Cardiac muscle cell (in vitro differentiated cells and primary cell): ENCODE measurements around the gene EXOC4. TPM values are rescaled to one million over a fixed set of nuclear protein-coding genes. Genes with fewer than 3 reads are reported as not detected.

Experiments
- DNase-seq, 2 donors: peaks; one replicate each; pipeline versions ENCODE4 v3.0.0 to v3.0.0-alpha.2; 2010 to 2017; ENCODE audit warnings: low read depth in 1 of 2, low spot score in 1 of 2
- H3K27ac ChIP-seq: fragments of 200-600 bp; sonication (generic); 2 replicates; pipeline ENCODE4 v1.5.1; 2016
- H3K27me3 ChIP-seq: fragments of 200-600 bp; sonication (generic); 2 replicates; pipeline ENCODE4 v1.6.0; 2016; ENCODE audit warnings: control low read depth
- H3K36me3 ChIP-seq: fragments of 200-600 bp; sonication (generic); 2 replicates; pipeline ENCODE4 v1.5.1; 2016; ENCODE audit warnings: control low read depth
- H3K4me1 ChIP-seq: fragments of 200-600 bp; sonication (generic); 2 replicates; pipeline ENCODE4 v1.8.1; 2017; ENCODE audit warnings: low read depth, mild to moderate bottlenecking, mixed run types
- H3K4me3 ChIP-seq: fragments of 200-600 bp; sonication (generic); 2 replicates; pipeline ENCODE4 v1.5.1; 2016; ENCODE audit warnings: mild to moderate bottlenecking
- H3K9me3 ChIP-seq: fragments of 200-600 bp; sonication (generic); 2 replicates; pipeline ENCODE4 v1.5.1; 2017; ENCODE audit warnings: low read depth, mild to moderate bottlenecking, control low read depth
- polyA plus RNA-seq: library from polyadenylated mRNA; unstranded; fragments of >200 nt; fragmentation: Nextera tagmentation; extraction: Ambion mirVana; gene quantifications from 2 replicates; pipeline ENCODE4 v1.2.1, GENCODE V29; 2016
- total RNA-seq: library from RNA; depleted of rRNA; stranded (reverse); fragments of >200 nt; gene quantifications from 2 replicates; pipeline ENCODE4 v1.2.3, GENCODE V29; 2016
- TF ChIP-seq, protein P1 (sequence below): IDR thresholded peaks from 2 replicates; pipeline ENCODE4 v1.5.1; 2012; ENCODE audit warnings: low read depth, mild to moderate bottlenecking, low read length

Gene EXOC4
- total and polyA plus RNA-seq, 2 experiments from 2014 or later, result 33.6 to 46.0 TPM

DNA sequence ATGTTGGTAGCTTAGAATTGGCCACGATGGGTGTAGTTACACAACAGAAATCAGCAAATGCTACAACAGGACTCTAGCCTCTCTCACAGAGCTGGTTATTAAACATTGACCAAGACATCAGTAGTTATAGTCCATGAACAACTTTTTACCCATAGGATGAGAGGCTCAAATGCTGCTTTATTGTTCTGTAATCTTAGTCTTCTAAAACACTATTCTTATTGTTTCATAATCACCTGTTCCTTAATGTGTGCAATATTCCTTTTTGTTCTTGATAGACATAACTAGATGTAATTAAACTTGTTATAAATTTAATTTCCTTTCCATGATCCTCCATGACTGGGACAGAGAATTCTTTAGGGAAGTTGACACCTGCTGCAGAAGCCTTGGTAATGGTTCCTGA is 356.9 kb downstream of the EXOC4 start:
- no peak overlapping the region for H3K27ac ChIP-seq
- H3K36me3 ChIP-seq, result no peaks in the 10 kb centered on the region
- TF ChIP-seq, protein P1, sequence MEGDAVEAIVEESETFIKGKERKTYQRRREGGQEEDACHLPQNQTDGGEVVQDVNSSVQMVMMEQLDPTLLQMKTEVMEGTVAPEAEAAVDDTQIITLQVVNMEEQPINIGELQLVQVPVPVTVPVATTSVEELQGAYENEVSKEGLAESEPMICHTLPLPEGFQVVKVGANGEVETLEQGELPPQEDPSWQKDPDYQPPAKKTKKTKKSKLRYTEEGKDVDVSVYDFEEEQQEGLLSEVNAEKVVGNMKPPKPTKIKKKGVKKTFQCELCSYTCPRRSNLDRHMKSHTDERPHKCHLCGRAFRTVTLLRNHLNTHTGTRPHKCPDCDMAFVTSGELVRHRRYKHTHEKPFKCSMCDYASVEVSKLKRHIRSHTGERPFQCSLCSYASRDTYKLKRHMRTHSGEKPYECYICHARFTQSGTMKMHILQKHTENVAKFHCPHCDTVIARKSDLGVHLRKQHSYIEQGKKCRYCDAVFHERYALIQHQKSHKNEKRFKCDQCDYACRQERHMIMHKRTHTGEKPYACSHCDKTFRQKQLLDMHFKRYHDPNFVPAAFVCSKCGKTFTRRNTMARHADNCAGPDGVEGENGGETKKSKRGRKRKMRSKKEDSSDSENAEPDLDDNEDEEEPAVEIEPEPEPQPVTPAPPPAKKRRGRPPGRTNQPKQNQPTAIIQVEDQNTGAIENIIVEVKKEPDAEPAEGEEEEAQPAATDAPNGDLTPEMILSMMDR, result no peak
- DNase-seq, result no peak
- no peaks in the 10 kb centered on the region for H3K4me1 ChIP-seq
- no peaks in the 10 kb centered on the region for H3K9me3 ChIP-seq
- no peaks in the 10 kb centered on the region for H3K27me3 ChIP-seq
- H3K4me3 ChIP-seq, result no peak overlapping the region

DNA sequence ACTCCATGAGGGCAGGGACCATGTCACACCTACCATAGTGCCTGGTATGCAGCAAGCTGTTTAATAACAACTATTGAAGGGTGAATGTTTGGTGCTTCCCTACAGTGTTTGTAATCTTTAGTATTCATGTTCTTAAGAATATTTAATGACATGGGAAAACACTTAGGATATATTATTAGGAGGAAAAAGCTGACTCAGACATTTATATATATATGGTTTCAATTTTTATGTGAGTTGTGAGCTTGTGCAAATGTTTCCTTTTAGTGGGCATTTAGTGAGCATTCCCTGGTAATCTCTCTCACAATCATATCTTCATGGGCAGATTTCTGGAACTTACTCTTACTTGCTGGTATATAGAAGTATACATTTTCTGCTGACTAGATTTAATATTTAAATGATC is 359.1 kb downstream of the EXOC4 start:
- TF ChIP-seq, protein P1, result no peak
- no peaks in the 10 kb centered on the region for H3K27me3 ChIP-seq
- no peaks in the 10 kb centered on the region for H3K9me3 ChIP-seq
- no peak overlapping the region for H3K27ac ChIP-seq
- DNase-seq, result no peak
- H3K36me3 ChIP-seq, result no peaks in the 10 kb centered on the region
- H3K4me3 ChIP-seq, result no peak overlapping the region
- H3K4me1 ChIP-seq, result no peaks in the 10 kb centered on the region

DNA sequence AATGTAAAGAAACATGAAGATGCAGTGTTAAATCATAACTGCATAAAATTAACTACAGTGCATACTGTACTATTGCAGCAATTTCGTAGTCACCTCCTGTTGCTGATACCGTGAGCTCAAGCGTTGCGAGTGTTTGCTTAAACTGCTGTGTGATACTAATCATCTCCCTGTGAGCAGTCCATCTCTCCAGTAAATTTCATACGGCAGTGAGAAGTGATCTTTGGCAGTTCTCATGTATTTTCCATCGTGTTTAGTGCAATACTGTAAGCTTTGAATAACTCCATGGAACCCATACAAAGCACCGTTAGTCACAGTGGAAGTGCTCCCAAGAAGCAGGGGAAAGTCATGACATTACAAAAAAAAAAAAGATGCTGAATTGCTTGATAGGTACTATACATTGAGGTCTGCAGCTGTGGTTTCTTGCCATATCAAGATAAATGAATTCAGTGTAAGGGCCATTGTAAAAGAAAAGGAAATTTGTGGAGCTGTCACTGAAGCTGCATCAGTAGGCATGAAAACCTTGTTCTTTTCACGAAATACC is 360.4 kb downstream of the EXOC4 start:
- Histone ChIP-seq H3K4me3 (no peak overlapping the region), H3K4me1 (no peaks in the 10 kb centered on the region), H3K27ac (no peak overlapping the region), H3K36me3 (no peaks in the 10 kb centered on the region), H3K27me3 (no peaks in the 10 kb centered on the region), H3K9me3 (no peaks in the 10 kb centered on the region)
- no peak for DNase-seq
- TF ChIP-seq, protein P1, result no peak

DNA sequence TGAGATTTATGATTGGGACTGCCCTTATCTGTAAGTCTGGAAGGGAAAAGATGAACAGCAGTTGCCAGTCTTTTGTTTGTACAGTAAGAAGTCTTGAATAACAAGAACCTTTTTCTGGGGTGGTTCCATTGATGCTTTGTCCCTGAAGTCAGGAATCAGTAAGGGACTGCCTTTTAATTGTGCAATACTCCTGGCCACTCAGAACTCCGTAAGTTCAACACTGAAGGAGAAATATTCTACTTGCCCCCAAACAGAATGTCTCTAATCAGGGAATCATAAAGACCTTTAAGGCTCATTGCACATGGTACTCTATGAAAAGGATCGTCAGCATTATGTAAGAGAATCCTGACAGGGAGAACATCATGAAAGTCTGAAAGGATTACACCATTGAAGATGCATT is 361.4 kb downstream of the EXOC4 start:
- Histone ChIP-seq H3K9me3 (no peaks in the 10 kb centered on the region), H3K27me3 (no peaks in the 10 kb centered on the region), H3K36me3 (no peaks in the 10 kb centered on the region), H3K4me1 (no peaks in the 10 kb centered on the region), H3K4me3 (no peak overlapping the region), H3K27ac (no peak overlapping the region)
- TF ChIP-seq, protein P1, result no peak
- no peak for DNase-seq

DNA sequence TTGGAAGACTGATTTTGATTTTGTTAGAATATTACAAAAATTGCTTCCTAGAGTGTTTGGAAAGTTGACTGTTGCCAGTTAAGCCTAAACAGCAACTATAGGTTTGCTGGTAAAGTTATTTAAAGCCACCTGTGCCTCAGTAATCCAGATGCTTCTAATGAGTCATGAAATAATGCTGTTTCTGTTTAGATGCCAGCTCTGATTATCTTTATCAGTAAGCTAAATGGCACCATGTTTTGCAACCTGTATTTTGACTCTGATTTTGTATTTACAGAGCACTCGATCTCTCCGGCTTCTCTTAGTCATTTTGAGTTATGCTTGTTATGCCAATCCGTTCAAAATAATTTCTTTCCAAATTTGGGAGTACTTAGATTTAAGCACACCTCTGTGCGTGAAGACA is 366.1 kb downstream of the EXOC4 start:
- no peak for DNase-seq
- Histone ChIP-seq H3K27ac (no peak overlapping the region), H3K36me3 (no peaks in the 10 kb centered on the region), H3K27me3 (no peaks in the 10 kb centered on the region), H3K4me1 (peaks cover 2% of the 10 kb centered on the region), H3K4me3 (no peak overlapping the region), H3K9me3 (no peaks in the 10 kb centered on the region)
- TF ChIP-seq, protein P1, result no peak

DNA sequence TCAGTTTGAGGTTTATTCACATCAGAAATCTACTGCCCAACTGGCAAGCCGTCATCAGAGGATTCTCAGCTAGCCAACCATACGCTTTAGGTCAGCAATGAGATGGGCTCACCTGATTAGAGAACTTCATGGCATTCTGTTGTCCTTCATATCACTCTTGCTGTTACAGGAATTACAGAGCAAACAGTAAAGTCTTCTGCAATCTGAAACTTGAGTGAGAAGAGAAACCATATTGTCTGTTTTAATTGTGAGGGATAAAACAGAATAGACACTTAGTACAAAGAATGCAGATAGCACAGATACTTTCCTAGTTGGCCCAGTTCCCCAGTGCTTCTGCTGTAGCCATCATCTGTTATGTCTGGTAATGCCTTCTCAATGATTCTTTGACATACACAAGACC is 366.6 kb downstream of the EXOC4 start:
- Histone ChIP-seq H3K27me3 (no peaks in the 10 kb centered on the region), H3K4me3 (no peak overlapping the region), H3K4me1 (peaks cover 3% of the 10 kb centered on the region), H3K9me3 (no peaks in the 10 kb centered on the region), H3K36me3 (no peaks in the 10 kb centered on the region), H3K27ac (no peak overlapping the region)
- TF ChIP-seq, protein P1, result no peak
- DNase-seq, result no peak
